Amniotic stem cell (primary cell): ENCODE results near the gene CSF3.

Experiments
- DNase-seq: peaks from one replicate; lab custom pipeline; 2025; lab: John Stamatoyannopoulos, UW

The CSF3 gene

GRCh38 chr17:40024901-40025300 is 9.7 kb downstream of the CSF3 start:
- no peak for DNase-seq

GRCh38 chr17:40025559-40025958 is 10.3 kb downstream of the CSF3 start:
- DNase-seq: no peak

- no peak for DNase-seq
Measured at GRCh38 chr17:40025991-40026815, 11.0 kb downstream of the CSF3 start.

GRCh38 chr17:40026816-40027613 is 11.8 kb downstream of the CSF3 start:
- peak; percentile 48 for DNase-seq

GRCh38 chr17:40027614-40028012 is 12.4 kb downstream of the CSF3 start:
- DNase-seq: no peak

GRCh38 chr17:40028595-40028994 is 13.4 kb downstream of the CSF3 start:
- no peak for DNase-seq

GRCh38 chr17:40031706-40032105 is 16.5 kb downstream of the CSF3 start:
- DNase-seq: no peak

GRCh38 chr17:40032322-40033320 is 17.4 kb downstream of the CSF3 start:
- DNase-seq: no peak

GRCh38 chr17:40033339-40033738 is 18.1 kb downstream of the CSF3 start:
- no peak for DNase-seq

- no peak for DNase-seq
Measured at GRCh38 chr17:40034426-40035161, 19.4 kb downstream of the CSF3 start.

- no peak for DNase-seq
Measured at GRCh38 chr17:40035162-40035559, 19.9 kb downstream of the CSF3 start.

GRCh38 chr17:40038882-40039513 is 23.8 kb downstream of the CSF3 start:
- peak; percentile 86 for DNase-seq

GRCh38 chr17:40041196-40041595 is 26.0 kb downstream of the CSF3 start:
- no peak for DNase-seq

- DNase-seq: no peak
Measured at GRCh38 chr17:40056379-40057015, 41.3 kb downstream of the CSF3 start.

- no peak for DNase-seq
Measured at GRCh38 chr17:40058186-40058784, 43.0 kb downstream of the CSF3 start.

GRCh38 chr17:40058865-40059264 is 43.6 kb downstream of the CSF3 start:
- no peak for DNase-seq

GRCh38 chr17:40059729-40060475 is 44.7 kb downstream of the CSF3 start:
- no peak for DNase-seq

GRCh38 chr17:40060887-40061608 is 45.8 kb downstream of the CSF3 start:
- no peak for DNase-seq
